Upper lobe of left lung (tissue), 4 donors: Measurements from ENCODE around the gene TMEM178B.

ENCODE experiments used
- POLR2A ChIP-seq, 4 donors: fragments of 450-650 bp; IDR thresholded peaks; one replicate each; pipeline ENCODE4 v1.5.1; 2016 to 2017; ENCODE audit warnings: antibody characterized with exemption in 4 of 4, mild to moderate bottlenecking in 2 of 4
- TF ChIP-seq, protein P1 (sequence below), 6 experiments: fragments of 450-650 bp in 4 of 6; fragments of 200-600 bp in 2 of 6; sonication (generic) in 2 of 6; IDR thresholded peaks; one replicate each; pipeline ENCODE4 v1.5.1; 2016 to 2019; ENCODE audit warnings: antibody characterized with exemption in 6 of 6

- TF ChIP-seq, protein P1, sequence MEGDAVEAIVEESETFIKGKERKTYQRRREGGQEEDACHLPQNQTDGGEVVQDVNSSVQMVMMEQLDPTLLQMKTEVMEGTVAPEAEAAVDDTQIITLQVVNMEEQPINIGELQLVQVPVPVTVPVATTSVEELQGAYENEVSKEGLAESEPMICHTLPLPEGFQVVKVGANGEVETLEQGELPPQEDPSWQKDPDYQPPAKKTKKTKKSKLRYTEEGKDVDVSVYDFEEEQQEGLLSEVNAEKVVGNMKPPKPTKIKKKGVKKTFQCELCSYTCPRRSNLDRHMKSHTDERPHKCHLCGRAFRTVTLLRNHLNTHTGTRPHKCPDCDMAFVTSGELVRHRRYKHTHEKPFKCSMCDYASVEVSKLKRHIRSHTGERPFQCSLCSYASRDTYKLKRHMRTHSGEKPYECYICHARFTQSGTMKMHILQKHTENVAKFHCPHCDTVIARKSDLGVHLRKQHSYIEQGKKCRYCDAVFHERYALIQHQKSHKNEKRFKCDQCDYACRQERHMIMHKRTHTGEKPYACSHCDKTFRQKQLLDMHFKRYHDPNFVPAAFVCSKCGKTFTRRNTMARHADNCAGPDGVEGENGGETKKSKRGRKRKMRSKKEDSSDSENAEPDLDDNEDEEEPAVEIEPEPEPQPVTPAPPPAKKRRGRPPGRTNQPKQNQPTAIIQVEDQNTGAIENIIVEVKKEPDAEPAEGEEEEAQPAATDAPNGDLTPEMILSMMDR (IDR thresholded peaks at IDR 0.05): no peak
- no peak for TF ChIP-seq POLR2A (IDR thresholded peaks at IDR 0.05)
Observed at GRCh38 chr7:141359740-141360415, 286.0 kb downstream of the TMEM178B start.
